Measurements from ENCODE around the gene ANP32E.

Gene ANP32E

DNA sequence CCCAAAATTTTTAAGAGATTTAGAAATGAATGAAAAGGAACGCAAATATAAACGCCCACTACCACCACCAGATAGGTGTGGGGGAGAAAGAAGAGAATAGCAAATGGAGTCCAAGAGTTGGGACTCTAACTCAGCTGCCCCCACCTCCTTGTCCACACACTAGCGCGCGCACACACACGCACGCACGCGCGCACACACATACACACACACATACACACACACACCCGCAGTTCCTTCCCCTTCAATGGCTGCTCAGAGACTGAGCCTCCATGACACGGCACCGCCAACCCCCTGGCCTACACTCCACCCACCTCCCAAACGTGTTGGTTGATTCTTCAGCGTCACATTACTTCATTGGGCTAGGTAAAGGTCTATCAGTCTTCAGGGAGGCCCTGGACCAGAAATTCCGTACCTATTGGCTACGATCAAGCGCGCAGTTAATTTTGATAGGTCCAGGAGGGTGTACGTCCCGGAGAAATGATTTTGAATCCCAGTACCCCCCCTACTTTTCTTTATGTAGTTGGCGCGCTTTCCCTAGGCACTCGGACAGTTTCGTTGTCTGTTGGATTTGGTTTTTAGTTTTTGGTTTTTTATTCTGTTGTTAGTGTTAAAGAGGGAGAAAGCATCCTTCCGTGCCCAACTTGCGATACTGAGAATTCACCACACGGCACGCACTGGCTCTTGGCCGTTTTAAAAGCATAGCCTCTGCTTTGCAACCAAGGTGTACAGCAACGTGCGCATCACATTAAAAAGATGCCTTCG, at the start of gene ANP32E:
TSS of gene ANP32E (minus strand) at position 261 of the 762 bp plus-strand sequence. CDS start 326 bp downstream, outside the sequence.
- DNase-seq, result peak; percentile 89

DNA sequence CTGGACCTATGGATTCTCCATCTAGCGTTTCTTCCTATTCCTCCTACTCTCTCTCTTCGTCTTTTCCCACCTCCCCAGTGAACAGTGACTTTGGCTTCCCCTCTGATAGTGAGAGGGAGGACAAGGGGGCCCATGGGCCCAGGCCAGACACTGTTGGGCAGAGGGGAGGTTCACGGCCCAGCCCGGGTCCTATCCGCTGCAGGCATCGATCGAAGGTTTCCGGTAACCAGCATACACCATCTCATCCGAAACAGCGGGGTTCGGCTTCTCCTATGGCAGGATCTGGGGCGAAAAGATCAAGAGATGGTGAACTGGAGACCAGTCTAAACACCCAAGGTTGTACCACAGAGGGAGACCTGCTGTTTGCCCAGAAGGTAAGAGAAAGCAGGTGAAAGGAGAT, 47.3 kb upstream of the ANP32E start:
- no peak for DNase-seq

GRCh38 chr1:150282558-150282958, 46.6 kb upstream of the ANP32E start:
- no peak for DNase-seq

DNA sequence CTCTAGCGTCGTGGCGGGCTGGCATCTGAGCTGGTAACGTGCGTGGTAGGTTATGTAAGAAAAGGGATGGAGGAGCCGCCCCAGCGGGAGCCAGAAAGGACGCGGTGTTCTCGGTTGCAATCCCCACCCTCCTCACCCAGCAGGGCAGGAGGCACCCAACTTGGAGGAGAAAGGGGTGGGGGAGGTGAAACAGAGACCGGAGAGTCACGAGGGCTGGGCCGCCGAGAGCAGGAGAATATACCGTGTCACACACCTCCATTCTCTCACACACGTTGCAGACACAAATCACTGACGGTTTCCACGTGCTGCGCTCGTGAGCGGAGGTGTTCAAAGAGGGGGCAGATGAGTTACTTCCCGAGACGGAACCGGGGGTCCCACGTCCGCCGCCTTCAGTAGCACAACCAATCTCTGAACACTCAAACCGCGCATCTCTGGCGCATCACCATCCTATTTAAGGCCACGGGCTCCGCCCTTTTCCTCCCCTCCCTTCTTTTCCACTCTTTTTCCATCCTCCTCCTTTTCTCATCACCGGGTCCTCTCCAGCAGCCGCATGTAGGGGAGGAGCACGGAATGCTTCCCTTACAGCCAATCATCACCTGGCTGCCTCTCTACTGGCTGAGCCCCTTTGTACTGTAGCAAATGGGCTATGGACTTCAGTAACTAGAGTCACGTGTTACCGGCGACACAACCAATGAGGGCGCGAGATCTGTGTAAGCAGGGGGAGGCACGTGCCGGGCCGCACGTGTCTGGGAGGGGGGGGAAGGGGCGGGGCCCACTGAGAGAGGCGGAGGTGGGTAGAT, 46.0 kb upstream of the ANP32E start, which contains the start of gene CIART:
TSS of gene CIART (plus strand) at position 797 of the 800 bp plus-strand sequence. CDS start 714 bp downstream, outside the sequence.
- DNase-seq, result peak; percentile 72

GRCh38 chr1:150281221-150281757, 45.4 kb upstream of the ANP32E start:
- peak; percentile 62 for DNase-seq

- DNase-seq, result no peak
Measured at GRCh38 chr1:150280138-150280707, 44.3 kb upstream of the ANP32E start.

DNA sequence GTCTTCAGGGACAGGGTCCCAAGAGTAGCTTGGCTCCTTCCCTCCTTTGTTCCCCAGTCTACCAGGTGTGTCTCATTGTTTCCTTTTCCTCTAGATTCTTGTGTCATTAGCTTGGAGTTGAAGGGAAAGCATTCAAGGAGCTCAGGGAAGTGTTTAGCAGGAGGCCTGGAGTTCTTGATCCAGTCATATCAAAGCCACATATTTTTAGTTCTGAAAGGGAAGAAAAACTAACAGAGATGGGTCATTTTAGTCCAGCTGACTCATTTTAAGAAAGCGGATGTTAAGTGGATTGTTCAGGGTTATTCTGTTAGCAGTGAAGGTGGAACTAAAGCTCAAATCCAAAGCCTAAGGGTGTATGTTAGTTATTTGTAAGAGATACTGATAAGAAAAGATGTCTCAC, 37.4 kb upstream of the ANP32E start:
- no peak for DNase-seq

GRCh38 chr1:150271291-150271959, 35.5 kb upstream of the ANP32E start:
- DNase-seq, result no peak

DNA sequence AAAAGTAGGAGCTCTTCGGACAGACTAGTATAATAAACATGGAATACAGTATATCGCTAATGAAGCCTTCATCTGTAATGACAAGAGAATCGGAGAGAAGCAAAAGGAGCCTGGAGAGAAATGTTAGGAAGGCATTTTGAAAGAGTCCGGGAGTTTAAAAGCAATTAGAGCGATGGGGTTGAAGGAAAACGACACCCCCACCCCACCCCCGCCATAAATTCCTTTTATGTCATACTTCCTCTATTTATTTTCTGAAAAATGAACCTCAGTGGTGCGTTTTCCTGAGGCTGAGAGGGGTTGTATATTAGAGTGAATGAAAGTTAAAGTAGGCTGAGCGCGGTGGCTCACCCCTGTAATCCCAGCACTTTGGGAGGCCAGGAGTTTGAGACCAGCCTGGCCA, 33.5 kb upstream of the ANP32E start:
- no peak for DNase-seq

- peak; percentile 86 for DNase-seq
Measured at GRCh38 chr1:150268705-150269403, 32.9 kb upstream of the ANP32E start, which contains the start of gene APH1A. Gene APH1A (minus strand): TSS chr1:150269016. CDS start chr1:150268810, 206 bp downstream.

DNA sequence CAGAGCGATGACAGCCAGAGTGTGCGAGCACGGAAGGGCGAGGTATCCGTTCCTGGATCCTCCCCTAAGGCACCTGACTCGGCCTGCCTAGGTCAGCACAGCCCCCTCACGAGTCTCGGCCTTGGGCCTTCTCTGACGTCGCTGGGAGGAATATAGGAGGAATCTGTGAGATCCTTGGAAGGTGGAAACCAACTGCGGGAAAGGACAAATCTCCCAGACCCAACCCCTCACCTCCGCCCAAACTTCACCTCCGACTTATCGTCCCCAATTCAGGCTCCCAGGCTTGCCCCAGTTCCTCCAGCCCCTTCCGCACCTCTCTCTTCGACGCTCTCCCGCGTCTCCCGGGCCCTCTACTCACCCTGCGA, 32.4 kb upstream of the ANP32E start:
- DNase-seq, result peak; percentile 60

- DNase-seq, result no peak
Measured at GRCh38 chr1:150267896-150268295, 32.0 kb upstream of the ANP32E start.

DNA sequence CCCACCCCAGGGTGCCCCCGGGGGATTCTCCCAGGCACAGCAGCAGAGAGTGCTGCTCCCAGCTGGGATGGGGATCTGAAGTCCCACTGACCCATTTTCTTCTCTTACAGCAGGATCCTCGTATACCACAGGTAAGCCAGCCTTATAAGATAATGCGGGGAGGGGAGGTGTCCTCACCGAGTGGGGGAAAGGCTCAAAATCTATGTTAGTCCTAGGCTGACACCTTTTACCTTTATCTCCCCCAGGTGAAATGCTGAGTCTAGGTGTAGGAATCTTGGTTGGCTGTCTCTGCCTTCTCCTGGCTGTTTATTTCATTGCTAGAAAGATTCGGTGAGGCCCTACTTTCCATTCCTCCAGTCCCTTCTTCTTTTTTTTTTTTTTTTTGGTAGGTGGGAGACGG, 27.6 kb upstream of the ANP32E start:
- no peak for DNase-seq

DNA sequence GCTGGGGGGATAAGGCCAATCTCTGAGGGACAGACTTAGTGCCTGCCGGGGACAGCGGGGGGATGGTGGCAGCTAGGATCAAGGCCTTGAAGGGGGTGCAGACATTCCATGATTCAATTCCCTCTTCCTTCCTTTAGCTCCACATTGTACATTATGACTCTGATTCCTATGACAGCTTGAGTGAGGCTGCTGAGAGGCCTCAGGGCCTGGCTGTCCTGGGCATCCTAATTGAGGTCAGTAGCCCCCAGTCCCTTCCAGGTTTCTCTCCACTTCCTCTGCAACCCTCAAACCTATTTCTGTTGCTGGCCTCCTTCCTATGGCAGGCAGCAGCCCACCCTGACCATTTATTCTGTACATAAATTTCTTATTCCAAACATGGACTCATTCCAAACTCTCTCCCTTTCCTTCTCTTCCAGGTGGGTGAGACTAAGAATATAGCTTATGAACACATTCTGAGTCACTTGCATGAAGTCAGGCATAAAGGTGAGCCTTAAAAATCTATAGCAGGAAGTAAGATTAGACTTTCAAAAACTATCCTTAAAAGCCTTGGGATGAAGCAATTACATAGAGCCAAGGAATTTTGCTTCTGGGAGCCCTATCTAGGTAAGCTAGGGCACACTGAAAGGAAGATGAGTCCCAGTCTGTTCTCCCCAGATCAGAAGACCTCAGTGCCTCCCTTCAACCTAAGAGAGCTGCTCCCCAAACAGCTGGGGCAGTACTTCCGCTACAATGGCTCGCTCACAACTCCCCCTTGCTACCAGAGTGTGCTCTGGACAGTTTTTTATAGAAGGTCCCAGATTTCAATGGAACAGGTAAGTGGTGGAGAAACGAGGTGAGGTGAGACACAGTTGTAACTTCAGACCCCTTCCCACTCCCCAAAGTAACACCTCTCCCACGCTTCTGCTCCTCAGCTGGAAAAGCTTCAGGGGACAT, 26.7 kb upstream of the ANP32E start:
- no peak for DNase-seq

GRCh38 chr1:150261367-150261766, 25.5 kb upstream of the ANP32E start:
- no peak for DNase-seq

GRCh38 chr1:150259758-150260669, 24.1 kb upstream of the ANP32E start:
- DNase-seq, result no peak

DNA sequence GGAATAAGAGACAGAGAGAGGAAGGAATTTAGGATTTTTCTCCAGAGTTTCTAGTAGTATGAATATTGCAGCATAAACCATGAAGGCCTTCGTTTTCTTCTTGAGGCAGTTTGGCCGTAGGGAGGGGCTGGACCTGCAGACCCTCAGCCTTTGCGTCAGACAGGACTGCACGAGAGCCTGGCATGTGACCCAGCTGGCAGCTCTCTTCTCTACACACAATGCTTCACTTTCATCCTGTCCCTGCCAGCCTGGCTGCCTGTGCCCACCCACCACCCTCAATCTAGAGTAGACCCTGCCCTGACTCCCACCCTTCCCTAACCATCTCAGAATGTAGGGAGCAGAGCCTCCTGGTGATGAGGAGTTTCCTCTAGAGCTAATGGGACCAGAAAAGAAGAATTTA, 23.3 kb upstream of the ANP32E start:
- no peak for DNase-seq

DNA sequence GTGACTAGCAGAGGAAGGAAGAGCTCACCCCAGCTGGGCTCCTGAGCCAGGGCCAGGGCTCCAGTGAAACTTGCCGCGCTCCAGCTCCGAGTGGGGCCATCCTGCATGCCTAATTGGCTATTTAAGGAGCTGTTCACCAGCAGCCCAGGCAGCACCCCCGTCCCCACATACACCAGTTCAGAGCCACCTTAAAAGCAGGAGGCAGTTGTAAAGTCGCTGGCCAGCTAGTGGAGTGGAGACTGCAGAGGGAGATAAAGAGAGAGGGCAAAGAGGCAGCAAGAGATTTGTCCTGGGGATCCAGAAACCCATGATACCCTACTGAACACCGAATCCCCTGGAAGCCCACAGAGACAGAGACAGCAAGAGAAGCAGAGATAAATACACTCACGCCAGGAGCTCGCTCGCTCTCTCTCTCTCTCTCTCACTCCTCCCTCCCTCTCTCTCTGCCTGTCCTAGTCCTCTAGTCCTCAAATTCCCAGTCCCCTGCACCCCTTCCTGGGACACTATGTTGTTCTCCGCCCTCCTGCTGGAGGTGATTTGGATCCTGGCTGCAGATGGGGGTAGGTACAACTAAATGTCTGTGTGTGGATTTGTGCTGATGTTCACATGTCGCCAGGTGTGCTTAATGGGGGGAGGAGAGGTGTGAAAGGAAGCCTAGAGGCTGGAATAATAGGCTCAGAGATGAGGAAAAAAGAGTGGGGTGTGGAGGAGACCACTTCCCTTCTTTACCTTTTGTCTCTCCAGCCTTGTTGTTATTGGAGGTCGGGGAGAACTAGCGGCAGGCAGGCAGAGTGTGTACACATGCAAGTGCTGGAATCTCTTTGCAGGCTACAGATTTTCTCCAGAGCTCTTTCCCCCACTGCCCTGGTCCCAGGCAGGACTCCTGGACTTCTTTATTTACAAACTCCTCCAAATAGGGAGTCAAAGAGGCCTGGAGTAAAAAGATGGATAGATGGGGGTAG, 22.0 kb upstream of the ANP32E start, which contains the start of gene CA14:
TSS of gene CA14 (plus strand) at position 151 of the 962 bp plus-strand sequence. CDS start at position 506, 355 bp downstream.
- no peak for DNase-seq
